GM18511 (cell line): ENCODE results near the gene TEX13A.

Source experiments
- ATAC-seq: cut with Tn5 transposase; IDR thresholded peaks from one replicate; pipeline ENCODE4 v1.9.1; 2021; ENCODE audit warnings: mild to moderate bottlenecking, moderate library complexity; ENCODE audit not compliant: unreplicated experiment

TEX13A gene

GRCh38 chrX:105179644-105180043, 40.9 kb downstream of the TEX13A start:
- ATAC-seq: no peak

DNA sequence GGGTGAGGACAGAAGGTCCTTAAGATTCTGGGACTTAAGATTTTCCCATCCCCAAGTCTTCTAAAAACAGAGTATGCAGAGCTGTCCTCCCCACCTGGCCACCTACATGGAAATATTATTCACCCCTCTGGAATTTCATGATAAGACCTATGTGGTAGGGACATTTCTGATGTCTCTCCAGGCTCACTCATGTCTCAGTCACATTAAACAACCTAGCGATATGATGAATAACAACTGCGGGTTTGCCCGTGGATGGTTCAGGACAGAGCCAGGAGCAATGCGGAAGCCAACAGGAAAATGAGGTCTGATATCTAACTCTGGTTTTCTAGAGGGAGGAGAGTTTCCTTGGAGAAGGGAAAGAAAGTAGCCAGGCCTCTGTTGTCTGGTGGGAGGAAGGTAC, 47.4 kb downstream of the TEX13A start:
- no peak for ATAC-seq
